Left lung (tissue), 10 donors: ENCODE results near the gene ZNF655. TPM values are rescaled to one million over a fixed set of nuclear protein-coding genes. Genes with fewer than 3 reads are reported as not detected.
"Not testable (repeated sequence)": the region's sequence is repeated elsewhere in the genome, so short reads cannot be mapped to it uniquely, and the experiment has no call there.

Experiments
- ATAC-seq: fragments of 200-7000 bp; cut with Tn5 transposase; one replicate; pipeline ENCODE4 v1.9.1; 2020; ENCODE audit warnings: moderate library complexity
- DNase-seq, 4 donors: peaks; one replicate each; pipeline ENCODE4 v3.0.0-alpha.2; 2013 to 2020
- H3K27ac ChIP-seq, 2 donors: fragments of 200-600 bp; sonication (generic) in 1 of 2; one replicate each; pipeline versions ENCODE4 v1.5.0 to v1.8.0; 2020 to 2021
- H3K27me3 ChIP-seq, 2 donors: fragments of 200-600 bp; sonication (generic) in 1 of 2; one replicate each; pipeline versions ENCODE4 v1.5.0 to v1.8.0; 2020 to 2021
- H3K36me3 ChIP-seq, 2 donors: fragments of 200-600 bp; sonication (generic) in 1 of 2; one replicate each; pipeline versions ENCODE4 v1.5.0 to v1.8.0; 2020 to 2021
- H3K4me1 ChIP-seq, 2 donors: fragments of 200-600 bp; one replicate each; pipeline ENCODE4 v1.8.0; 2021
- H3K4me3 ChIP-seq, 2 donors: fragments of 200-600 bp; sonication (generic) in 1 of 2; one replicate each; pipeline versions ENCODE4 v1.5.0 to v1.8.0; 2020 to 2021; ENCODE audit warnings: mild to moderate bottlenecking in 1 of 2
- H3K9me3 ChIP-seq, 2 donors: fragments of 200-600 bp; sonication (generic) in 1 of 2; one replicate each; pipeline versions ENCODE4 v1.5.0 to v1.8.0; 2020 to 2021
- CTCF ChIP-seq, 2 donors: fragments of 200-600 bp; sonication (generic) in 1 of 2; IDR thresholded peaks; one replicate each; pipeline versions ENCODE4 v1.5.0 to v1.8.0; 2021; ENCODE audit warnings: antibody characterized with exemption in 2 of 2
- intact Hi-C, 2 donors: fragments of 100-400 bp; cut with DNase I; formaldehyde crosslinking; loops; one replicate each; pipeline versions ENCODE4 v1.11.2 to v1.14.2; 2022
- polyA plus RNA-seq, 6 donors: library from polyadenylated mRNA; unstranded; fragments of 120-200 nt; gene quantifications; one replicate each; pipeline ENCODE4 v1.2.1, GENCODE V29; 2013; ENCODE audit not compliant: insufficient read length in 6 of 6
- total RNA-seq, 2 donors: library from RNA; stranded (reverse); fragmentation: NEBNext Ultra II Directional; extraction: Animal tissue kit (Norgen Biotek cat#: 25700); gene quantifications; one replicate each; pipeline ENCODE4 v1.2.1, GENCODE V29; 2021
- donor health status: DM: no; HTN: yes; CAD: no.
- donor health status: DM: no; HTN: no; CAD: no.

ZNF655 gene
- total and polyA plus RNA-seq, 8 donors = 56.0 to 107 (median 95.0) TPM

- DNase-seq = no peak
- peak overlapping the region; percentile 45 to 58 for H3K4me3 ChIP-seq
- H3K4me1 ChIP-seq = peaks cover 5 to 15% of the 10 kb centered on the region in 2 donors
- ATAC-seq = no peak
- H3K27me3 ChIP-seq = peaks cover 0 to 13% of the 10 kb centered on the region in 2 donors
- TF ChIP-seq CTCF (IDR thresholded peaks at IDR 0.05) = no peak
- no peaks in the 10 kb centered on the region for H3K9me3 ChIP-seq
- intact Hi-C loops = no loop called here
- no peak overlapping the region for H3K27ac ChIP-seq
- H3K36me3 ChIP-seq = peaks cover 0 to 6% of the 10 kb centered on the region in 2 donors
These were observed 21.0 kb downstream of the ZNF655 start for GRCh38 chr7:99579281-99579955.

- Histone ChIP-seq H3K9me3 (no peaks in the 10 kb centered on the region), H3K4me1 (peaks cover 5 to 15% of the 10 kb centered on the region in 2 donors), H3K4me3 (peak overlapping the region; percentile 45 to 58), H3K27me3 (peaks cover 0 to 13% of the 10 kb centered on the region in 2 donors), H3K27ac (no peak overlapping the region), H3K36me3 (no peaks in the 10 kb centered on the region)
- DNase-seq = peak in 3 of 4 donors; percentile 59 to 80 (median 73)
- intact Hi-C loops = no loop called here
- no peak for TF ChIP-seq CTCF (IDR thresholded peaks at IDR 0.05)
- ATAC-seq = peak; percentile 76
These were observed 21.7 kb downstream of the ZNF655 start for GRCh38 chr7:99579956-99580777.

- ATAC-seq, H3K27ac ChIP-seq, H3K9me3 ChIP-seq, DNase-seq, H3K36me3 ChIP-seq, intact Hi-C loops: not testable (repeated sequence)
- peak overlapping the region; percentile 45 to 58 for H3K4me3 ChIP-seq
- peaks cover 0 to 13% of the 10 kb centered on the region in 2 donors for H3K27me3 ChIP-seq
- peaks cover 5 to 15% of the 10 kb centered on the region in 2 donors for H3K4me1 ChIP-seq
These were observed 22.4 kb downstream of the ZNF655 start for GRCh38 chr7:99580778-99581332.

- no peak overlapping the region for H3K4me3 ChIP-seq
- H3K9me3 ChIP-seq = no peaks in the 10 kb centered on the region
- no peak overlapping the region for H3K27ac ChIP-seq
- H3K36me3 ChIP-seq = no peaks in the 10 kb centered on the region
- no peaks in the 10 kb centered on the region for H3K27me3 ChIP-seq
- DNase-seq = no peak
- no peak for ATAC-seq
- no peaks in the 10 kb centered on the region for H3K4me1 ChIP-seq
- no peak for TF ChIP-seq CTCF (IDR thresholded peaks at IDR 0.05)
- intact Hi-C loops = no loop called here
These were observed 30.4 kb downstream of the ZNF655 start for GRCh38 chr7:99588868-99589267.

GRCh38 chr7:99594948-99595745 lies 36.7 kb downstream of the ZNF655 start:
- no peak overlapping the region for H3K27ac ChIP-seq
- no peak for DNase-seq
- H3K9me3 ChIP-seq = no peaks in the 10 kb centered on the region
- H3K27me3 ChIP-seq = no peaks in the 10 kb centered on the region
- intact Hi-C loops = no loop called here
- TF ChIP-seq CTCF (IDR thresholded peaks at IDR 0.05) = no peak
- H3K4me1 ChIP-seq = no peaks in the 10 kb centered on the region
- H3K4me3 ChIP-seq = no peak overlapping the region
- no peak for ATAC-seq
- no peaks in the 10 kb centered on the region for H3K36me3 ChIP-seq
